Right lobe of liver (tissue), 6 donors: ENCODE results near the gene SLC18A2. TPM values are rescaled to one million over a fixed set of nuclear protein-coding genes. Genes with fewer than 3 reads are reported as not detected.

Experiments used
- ATAC-seq, 4 donors: fragments of 200-7000 bp; cut with Tn5 transposase; one replicate each; pipeline ENCODE4 v1.9.1; 2020; ENCODE audit warnings: mild to moderate bottlenecking in 4 of 4, moderate library complexity in 4 of 4
- DNase-seq, 3 donors: peaks; one replicate each; pipeline ENCODE4 v3.0.0-alpha.2; 2020
- H3K27ac ChIP-seq, 3 donors: fragments of 200-600 bp; one replicate each; pipeline ENCODE4 v1.8.0; 2022
- H3K27me3 ChIP-seq, 2 donors: fragments of 200-600 bp; one replicate each; pipeline ENCODE4 v1.8.0; 2022
- H3K36me3 ChIP-seq, 4 donors: fragments of 200-600 bp; sonication (generic) in 1 of 4; one replicate each; pipeline versions ENCODE4 v1.5.1 to v1.8.0; 2017 to 2022; ENCODE audit warnings: control low read depth in 1 of 4
- H3K4me1 ChIP-seq, 4 donors: fragments of 200-600 bp; sonication (generic) in 1 of 4; one replicate each; pipeline versions ENCODE4 v1.5.1 to v1.8.0; 2017 to 2022; ENCODE audit warnings: control low read depth in 1 of 4
- H3K4me3 ChIP-seq, 3 donors: fragments of 200-600 bp; one replicate each; pipeline ENCODE4 v1.8.0; 2022
- H3K9me3 ChIP-seq, 4 donors: fragments of 200-600 bp; sonication (generic) in 1 of 4; one replicate each; pipeline versions ENCODE4 v1.5.1 to v1.8.0; 2017 to 2022; ENCODE audit warnings: control low read depth in 1 of 4
- CTCF ChIP-seq, 4 donors: fragments of 200-600 bp in 3 of 4; fragments of 450-650 bp in 1 of 4; IDR thresholded peaks; one replicate each; pipeline versions ENCODE4 v1.5.1 to v1.8.0; 2016 to 2022; ENCODE audit warnings: antibody characterized with exemption in 4 of 4, mild to moderate bottlenecking in 2 of 4
- POLR2A ChIP-seq: fragments of 450-650 bp; IDR thresholded peaks from one replicate; pipeline ENCODE4 v1.6.1; 2017; ENCODE audit warnings: antibody characterized with exemption, mild to moderate bottlenecking
- WGBS: methylation state at CpG from one replicate; pipeline ENCODE4 v1.1.6; 2018; ENCODE audit warnings: low coverage, low lambda C conversion rate; ENCODE audit not compliant: insufficient coverage; ENCODE audit errors: missing lambda C conversion rate; 5-methylcytosine and 5-hydroxymethylcytosine counted together
- intact Hi-C, 2 donors: fragments of 100-400 bp; cut with DNase I; formaldehyde crosslinking; loops; one replicate each; pipeline versions ENCODE4 v1.11.2 to v1.14.1; 2022
- long read RNA-seq: library from polyadenylated mRNA; unstranded; transcript quantifications from one replicate; pipeline ENCODE4 v2.0.0, GENCODE V29; 2019
- total RNA-seq, 6 experiments: library from RNA; depleted of rRNA in 2 of 6; stranded (reverse); fragments of >200 nt in 2 of 6; fragmentation: NEBNext Ultra II Directional in 3 of 6; extraction: Animal tissue kit (Norgen Biotek cat#: 25700) in 3 of 6; gene quantifications; one replicate each; pipeline versions ENCODE4 v1.1.0 to v1.2.4, GENCODE V29; 2016 to 2023
- donor health status: DM: no; HTN: yes; CAD: no.
- donor health status: DM: no; HTN: no; CAD: no.
- donor health status: DM: no; HTN: no; CAD: no.
- donor health status: DM: no; HTN: yes; CAD: no.
- donor health status: DM: no; HTN: yes; CAD: no.

Gene SLC18A2
- total RNA-seq = 1 to 10 TPM in 1 of 6 experiments, under 1 TPM in 5; 0.04 to 1.1 (median 0.20) TPM
- long read RNA-seq, partial matches to known transcripts = 0 of 4 reads
- long read RNA-seq, other reads (novel, unspliced or antisense) = 4 of 4 reads

DNA sequence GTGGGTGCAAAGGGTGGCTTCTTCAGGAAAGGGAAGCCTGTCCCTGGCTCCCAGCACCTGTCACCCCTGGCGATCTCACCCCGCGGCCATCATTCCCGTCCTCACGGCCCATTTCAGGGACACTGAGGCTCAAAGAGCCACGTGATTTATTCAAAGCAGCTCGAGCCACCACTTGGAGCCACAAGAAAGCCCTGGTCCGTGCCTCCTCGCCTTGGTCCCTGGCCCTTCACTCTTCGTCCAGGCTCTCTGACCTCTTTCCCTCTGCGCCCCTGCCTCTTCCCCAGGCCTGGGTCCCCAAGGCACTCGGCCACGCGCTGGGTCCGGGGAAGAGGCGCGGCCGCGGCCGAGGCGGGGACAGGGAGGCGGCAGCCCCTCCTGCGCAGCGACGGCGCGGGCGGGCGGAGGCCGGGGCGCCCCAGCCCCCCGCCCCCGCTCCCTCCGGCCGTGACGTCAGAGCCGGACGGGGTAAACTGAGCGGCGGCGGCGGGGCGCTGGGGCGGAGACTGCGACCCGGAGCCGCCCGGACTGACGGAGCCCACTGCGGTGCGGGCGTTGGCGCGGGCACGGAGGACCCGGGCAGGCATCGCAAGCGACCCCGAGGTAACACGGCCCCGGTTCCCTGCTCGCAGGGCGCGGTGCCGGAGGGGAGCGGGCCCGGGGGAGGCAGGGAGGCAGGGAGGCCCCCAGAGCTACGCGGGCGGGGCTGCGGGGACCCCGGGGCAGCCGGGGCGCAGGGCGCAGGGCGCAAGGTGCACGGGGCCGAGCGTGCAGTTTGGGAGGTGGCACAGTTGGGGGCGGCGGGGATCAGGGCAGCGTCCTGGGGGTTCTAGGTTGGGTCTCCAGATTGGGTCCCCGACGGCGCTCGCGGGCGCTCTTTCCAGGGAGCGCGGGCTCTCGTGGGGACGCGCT lies at the start of gene SLC18A2:
TSS of gene SLC18A2 (plus strand) at position 494 of the 909 bp plus-strand sequence. CDS start 580 bp downstream, outside the sequence.
- H3K4me3 ChIP-seq = peak within 1 kb of the TSS in 1 of 3 donors; percentile 19
- H3K36me3 ChIP-seq = no peaks in the 10 kb centered on the region
- H3K27ac ChIP-seq = no peak within 1 kb of the TSS
- H3K27me3 ChIP-seq = peaks cover 0 to 4% of the 10 kb centered on the region in 2 donors
- ATAC-seq (peak in 2 of 4 donors; percentile 5 to 27), DNase-seq (no peak)
- H3K4me1 ChIP-seq = peaks cover 0 to 5% (median 0%) of the 10 kb centered on the region in 4 donors
- 19% methylated on average over 9 of the region's 93 CpGs for WGBS
- intact Hi-C loops = no loop called here
- no peaks in the 10 kb centered on the region for H3K9me3 ChIP-seq
- TF ChIP-seq POLR2A (no peak), CTCF (IDR thresholded peaks at IDR 0.05) (no peak)

DNA sequence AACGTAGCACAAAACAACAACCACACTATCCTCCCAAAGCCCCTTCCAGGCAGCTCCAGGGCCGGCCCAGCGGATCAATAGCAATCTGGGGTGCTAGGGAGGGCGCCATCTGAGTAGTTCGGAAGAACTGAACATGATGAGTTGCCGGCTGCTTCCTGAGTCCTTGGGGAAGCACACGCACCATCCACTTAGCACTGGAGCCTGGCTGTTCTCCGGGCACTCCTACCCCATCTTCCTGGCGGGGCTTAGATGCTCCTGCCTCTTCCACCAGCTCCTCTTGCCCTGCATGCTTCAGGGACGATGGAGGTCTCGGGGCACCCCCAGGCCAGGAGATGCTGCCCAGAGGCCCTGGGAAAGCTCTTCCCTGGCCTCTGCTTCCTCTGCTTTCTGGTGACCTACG lies 43.7 kb upstream of the SLC18A2 start, which contains the start of gene KCNK18:
TSS of gene KCNK18 (plus strand) at position 301 of the 400 bp plus-strand sequence. CDS start at position 301, 0 bp downstream.
- WGBS = 63% methylated on average over 6 of the region's 12 CpGs
- no peaks in the 10 kb centered on the region for H3K9me3 ChIP-seq
- H3K27ac ChIP-seq = no peak within 1 kb of the TSS
- ATAC-seq (no peak), DNase-seq (no peak)
- no peak within 1 kb of the TSS for H3K4me3 ChIP-seq
- intact Hi-C loops = no loop called here
- H3K27me3 ChIP-seq = no peaks in the 10 kb centered on the region
- no peaks in the 10 kb centered on the region for H3K36me3 ChIP-seq
- no peaks in the 10 kb centered on the region for H3K4me1 ChIP-seq
- TF ChIP-seq CTCF (IDR thresholded peaks at IDR 0.05) (no peak), POLR2A (no peak)

GRCh38 chr10:117198088-117198487 lies 42.8 kb upstream of the SLC18A2 start:
- Histone ChIP-seq H3K27ac (no peak overlapping the region), H3K27me3 (no peaks in the 10 kb centered on the region), H3K36me3 (no peaks in the 10 kb centered on the region), H3K4me1 (no peaks in the 10 kb centered on the region), H3K9me3 (no peaks in the 10 kb centered on the region), H3K4me3 (no peak overlapping the region)
- intact Hi-C loops = no loop called here
- TF ChIP-seq POLR2A (no peak), CTCF (IDR thresholded peaks at IDR 0.05) (no peak)
- WGBS = 45% methylated on average over 4 of the region's 4 CpGs
- ATAC-seq (no peak), DNase-seq (no peak)

DNA sequence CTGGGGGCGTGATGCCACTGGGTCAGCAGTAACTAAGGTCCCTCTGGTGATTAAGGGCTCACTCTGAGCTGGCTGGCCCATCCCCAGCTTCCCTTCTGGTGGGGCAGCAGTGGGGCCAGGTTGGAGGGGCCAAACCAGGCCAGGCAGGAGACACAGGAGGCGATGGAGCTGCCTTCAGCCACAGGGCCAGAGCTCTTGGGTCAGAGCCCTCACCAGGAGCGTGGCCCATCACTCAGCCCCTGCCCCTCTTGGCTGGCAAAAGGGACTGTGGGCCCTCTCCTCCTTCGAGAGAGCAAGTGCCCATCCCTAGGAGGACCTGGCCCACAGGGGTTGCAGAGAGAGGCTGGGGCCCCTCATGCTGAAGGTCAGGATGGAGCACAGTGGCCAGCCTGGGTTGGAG lies 39.1 kb upstream of the SLC18A2 start:
- intact Hi-C loops = no loop called here
- DNase-seq (no peak), ATAC-seq (no peak)

More for the DNA sequence above, 39.1 kb upstream of the SLC18A2 start:
- Histone ChIP-seq H3K4me1 (no peaks in the 10 kb centered on the region), H3K36me3 (no peaks in the 10 kb centered on the region), H3K4me3 (no peak overlapping the region), H3K27me3 (no peaks in the 10 kb centered on the region), H3K27ac (no peak overlapping the region), H3K9me3 (no peaks in the 10 kb centered on the region)
- TF ChIP-seq POLR2A = no peak
- no peak for TF ChIP-seq CTCF (IDR thresholded peaks at IDR 0.05)
- 0% methylated on average over 1 of the region's 4 CpGs for WGBS
